CD1c-positive myeloid dendritic cell (primary cell): ENCODE data around the gene FGFR2.

Experiments used
- DNase-seq: peaks from one replicate; pipeline ENCODE4 v3.0.0-alpha.2; 2016; ENCODE audit errors: extremely low spot score

The FGFR2 gene

GRCh38 chr10:121598263-121599249, at the start of gene FGFR2:
Gene FGFR2 (minus strand): TSS chr10:121598444. CDS start chr10:121593817, 4,627 bp downstream.
- DNase-seq: no peak

DNA sequence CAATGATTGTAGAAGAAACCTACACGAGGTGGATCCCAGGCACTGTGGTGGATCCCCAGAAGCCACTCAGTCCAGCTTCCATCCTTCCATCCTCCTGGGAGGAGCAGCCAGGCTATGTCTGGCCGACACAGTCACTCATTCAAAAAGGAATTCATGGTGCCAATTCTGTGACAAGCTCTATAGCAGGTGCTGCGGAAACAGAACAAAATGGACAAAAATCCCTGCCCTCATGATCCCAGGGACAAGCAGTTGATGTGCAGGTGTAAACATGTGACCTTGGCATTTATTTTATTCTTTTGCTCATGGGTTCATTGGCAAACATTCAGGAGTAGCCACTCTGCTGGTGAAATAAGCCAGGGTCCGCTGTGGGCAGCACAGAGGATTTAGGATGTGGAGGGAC, 49.2 kb upstream of the FGFR2 start:
- DNase-seq: no peak

DNA sequence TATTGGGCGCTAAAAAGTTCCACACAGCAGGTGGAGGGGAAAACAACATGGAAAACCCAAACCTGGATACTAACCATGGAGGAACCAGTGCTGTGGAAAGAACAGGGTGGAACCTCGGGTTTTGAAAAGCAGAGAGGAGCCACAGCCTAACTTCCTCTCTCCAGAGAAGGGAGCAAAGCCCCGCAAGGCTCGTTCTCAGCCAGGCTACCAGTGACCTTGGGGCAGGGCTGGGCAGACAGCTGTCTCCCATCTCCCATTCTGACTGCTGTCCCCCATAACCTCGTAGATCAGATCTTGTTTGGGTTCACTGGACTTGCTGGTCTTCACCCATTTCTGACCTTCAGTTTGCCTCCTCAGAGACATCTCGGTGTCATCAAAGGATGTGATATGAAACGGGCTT, 47.5 kb upstream of the FGFR2 start:
- DNase-seq: no peak

- DNase-seq: no peak
These were observed 46.3 kb upstream of the FGFR2 start for GRCh38 chr10:121644501-121644900.

GRCh38 chr10:121640266-121640665, 42.0 kb upstream of the FGFR2 start:
- no peak for DNase-seq

DNA sequence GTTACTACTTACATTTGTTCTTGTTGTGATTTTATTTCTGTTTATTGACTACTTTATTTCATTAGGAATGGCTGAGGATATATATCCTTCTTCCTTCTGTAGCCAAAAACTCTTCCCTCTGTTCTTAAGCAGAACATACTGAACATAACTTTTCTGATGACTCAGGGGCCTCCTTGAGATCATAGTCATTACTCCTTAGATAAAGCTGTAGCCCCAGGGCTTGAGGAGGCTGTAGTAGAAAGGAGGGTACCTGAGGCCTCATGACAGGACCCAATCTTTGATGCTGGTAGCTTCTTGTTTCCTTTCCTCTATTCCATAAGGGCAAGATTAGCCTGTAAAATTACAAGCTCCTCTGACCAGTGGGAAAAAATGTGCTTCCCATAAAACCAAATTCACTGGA, 41.2 kb upstream of the FGFR2 start:
- DNase-seq: no peak

DNA sequence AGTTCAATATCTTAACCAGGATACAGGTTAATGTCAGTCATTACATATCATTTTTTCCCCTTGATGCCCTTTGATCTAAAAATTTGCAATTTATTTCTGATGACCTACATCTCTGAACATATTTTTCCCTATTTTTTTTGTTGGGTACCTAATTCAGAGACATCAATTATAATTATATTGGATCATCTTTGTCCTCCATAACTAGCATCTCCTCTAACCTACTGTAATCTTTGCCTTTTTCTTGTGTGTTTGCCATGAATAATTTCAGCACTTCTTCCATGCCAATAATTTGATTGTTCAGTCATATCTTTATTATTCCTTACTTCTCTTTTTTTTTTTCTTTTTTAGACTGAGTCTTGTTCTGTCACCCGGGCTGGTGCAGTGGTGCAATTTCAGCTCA, 39.2 kb upstream of the FGFR2 start:
- DNase-seq: no peak

DNA sequence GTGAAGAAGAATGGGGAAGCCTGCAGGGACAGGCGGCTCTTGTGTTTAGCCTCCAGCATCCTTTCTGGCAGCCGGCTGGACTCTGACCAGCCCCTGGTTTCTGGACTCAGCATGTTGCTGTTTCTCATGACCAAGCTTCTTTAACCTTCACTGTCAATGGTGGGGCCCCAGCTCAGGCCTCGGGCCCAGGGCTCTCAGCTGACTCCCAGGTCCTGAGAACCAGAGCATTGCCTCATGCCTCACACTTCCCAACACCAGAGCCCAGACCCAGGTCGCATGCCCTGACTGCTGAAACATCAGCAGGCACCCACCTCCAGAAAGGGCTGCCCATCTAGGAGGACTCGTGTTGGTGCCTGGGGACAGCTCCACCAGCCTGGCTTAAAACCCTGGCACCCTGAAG, 34.8 kb upstream of the FGFR2 start:
- no peak for DNase-seq

GRCh38 chr10:121631365-121632029, 33.3 kb upstream of the FGFR2 start:
- no peak for DNase-seq

GRCh38 chr10:121628859-121629258, 30.6 kb upstream of the FGFR2 start:
- DNase-seq: no peak

DNA sequence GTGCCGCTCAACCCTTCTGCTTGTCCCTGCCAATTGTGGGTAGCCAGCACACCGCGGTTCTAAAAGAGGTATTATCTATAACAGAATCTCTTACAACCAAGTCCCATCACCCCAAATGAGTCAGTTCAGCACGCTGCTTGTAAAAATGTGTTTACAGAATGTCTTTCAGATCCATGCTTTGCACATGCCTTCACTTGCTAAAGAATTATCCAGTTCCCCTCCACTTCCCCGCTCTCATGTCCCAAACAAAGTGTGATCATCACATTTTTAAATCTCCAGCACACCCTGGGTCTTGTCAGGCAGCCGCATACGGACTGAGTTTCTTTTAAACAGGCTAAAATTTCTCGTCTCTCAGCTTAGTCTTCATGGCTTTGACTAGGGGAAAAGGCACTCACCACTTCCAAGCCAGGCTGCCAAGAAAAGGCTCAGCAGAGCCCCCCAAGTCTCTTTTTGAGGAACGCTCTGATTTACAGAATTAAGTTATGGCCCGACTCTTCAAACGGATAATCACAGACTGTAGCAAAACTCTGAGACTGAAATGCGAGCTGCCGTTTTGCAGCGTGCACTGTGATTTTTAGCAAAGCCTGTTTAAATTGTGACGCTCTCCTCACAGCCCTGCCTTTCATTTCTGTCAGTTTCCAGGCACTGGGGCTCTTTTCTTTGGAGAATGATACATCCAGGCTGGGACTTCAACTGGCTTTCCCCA, 29.8 kb upstream of the FGFR2 start:
- DNase-seq: no peak

GRCh38 chr10:121624836-121625486, 26.7 kb upstream of the FGFR2 start:
- no peak for DNase-seq

DNA sequence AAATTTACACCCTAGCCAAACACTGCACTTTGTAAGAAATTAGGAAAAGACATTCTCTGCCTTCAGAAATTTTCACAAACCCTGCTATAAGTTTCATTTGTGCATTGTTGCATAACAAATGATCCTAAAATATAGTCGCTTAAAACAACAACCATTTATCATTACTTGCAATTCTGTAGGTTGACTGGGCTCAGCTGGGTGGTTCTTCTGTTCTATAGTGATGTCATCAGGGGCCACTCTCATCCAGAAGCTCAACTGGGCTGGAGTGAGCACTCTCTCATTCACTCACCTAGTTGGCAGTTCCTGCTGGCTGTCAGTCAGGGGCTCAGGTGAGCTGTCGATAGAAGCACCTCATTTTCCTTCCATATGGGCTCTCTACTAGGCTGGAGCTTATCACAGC, 20.7 kb upstream of the FGFR2 start:
- no peak for DNase-seq

DNA sequence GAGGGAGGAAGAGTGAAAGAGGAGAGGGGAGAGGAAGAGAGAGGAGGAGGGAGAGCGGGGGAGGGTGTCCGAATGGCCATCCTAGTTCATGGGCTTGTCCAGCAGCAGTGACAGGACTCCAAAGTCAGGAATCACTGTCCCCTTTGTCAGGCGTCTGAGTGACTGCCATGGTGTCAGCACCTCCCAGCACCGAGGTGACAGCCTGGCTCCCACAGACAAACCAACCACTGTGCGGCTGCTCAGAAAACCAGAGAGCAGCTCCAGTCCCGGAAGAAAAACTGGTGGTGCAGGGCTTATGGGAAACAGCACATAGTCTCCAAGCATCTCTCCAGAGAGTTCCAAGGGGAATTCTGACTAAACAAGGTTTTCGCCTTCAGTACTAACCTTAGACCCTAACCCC, 18.9 kb upstream of the FGFR2 start:
- DNase-seq: no peak

DNA sequence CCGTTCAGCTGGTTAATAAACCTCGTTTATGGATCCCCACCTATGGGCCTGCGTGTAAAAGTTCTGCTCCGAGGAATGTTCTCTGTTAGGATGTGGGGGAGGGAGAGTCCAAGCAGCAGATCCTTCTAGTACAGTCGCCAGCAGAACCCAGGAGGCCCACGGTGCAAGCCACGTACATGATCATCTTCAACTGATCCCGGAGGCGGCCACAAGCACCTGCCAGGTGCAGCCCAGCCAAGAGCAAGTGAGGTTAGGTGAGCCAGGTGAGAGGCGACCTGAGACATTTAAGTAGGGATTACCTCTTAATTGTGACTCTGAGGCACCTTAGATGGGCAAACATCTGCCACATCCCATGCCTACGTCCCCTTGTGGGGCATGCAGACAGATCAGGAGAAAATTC, 18.0 kb upstream of the FGFR2 start:
- DNase-seq: no peak

GRCh38 chr10:121615836-121616235, 17.6 kb upstream of the FGFR2 start:
- no peak for DNase-seq

DNA sequence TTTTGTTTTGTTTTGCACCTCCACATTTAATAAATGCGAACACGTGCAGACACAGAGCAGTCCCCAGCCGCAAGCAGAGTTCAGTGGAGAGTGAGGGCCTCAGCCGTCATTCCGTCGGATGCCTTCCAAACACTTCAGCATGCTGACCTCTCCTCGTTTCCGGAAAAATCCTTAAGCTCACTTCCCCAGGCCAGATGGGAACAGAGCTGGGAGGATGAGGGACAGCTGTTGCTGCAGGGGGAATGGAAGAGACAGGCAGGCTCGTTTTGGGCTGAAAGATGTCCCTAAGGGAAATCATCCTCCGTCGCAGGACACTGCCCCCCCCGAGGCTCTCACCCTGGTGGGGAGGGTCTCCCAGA, 17.2 kb upstream of the FGFR2 start:
- no peak for DNase-seq

DNA sequence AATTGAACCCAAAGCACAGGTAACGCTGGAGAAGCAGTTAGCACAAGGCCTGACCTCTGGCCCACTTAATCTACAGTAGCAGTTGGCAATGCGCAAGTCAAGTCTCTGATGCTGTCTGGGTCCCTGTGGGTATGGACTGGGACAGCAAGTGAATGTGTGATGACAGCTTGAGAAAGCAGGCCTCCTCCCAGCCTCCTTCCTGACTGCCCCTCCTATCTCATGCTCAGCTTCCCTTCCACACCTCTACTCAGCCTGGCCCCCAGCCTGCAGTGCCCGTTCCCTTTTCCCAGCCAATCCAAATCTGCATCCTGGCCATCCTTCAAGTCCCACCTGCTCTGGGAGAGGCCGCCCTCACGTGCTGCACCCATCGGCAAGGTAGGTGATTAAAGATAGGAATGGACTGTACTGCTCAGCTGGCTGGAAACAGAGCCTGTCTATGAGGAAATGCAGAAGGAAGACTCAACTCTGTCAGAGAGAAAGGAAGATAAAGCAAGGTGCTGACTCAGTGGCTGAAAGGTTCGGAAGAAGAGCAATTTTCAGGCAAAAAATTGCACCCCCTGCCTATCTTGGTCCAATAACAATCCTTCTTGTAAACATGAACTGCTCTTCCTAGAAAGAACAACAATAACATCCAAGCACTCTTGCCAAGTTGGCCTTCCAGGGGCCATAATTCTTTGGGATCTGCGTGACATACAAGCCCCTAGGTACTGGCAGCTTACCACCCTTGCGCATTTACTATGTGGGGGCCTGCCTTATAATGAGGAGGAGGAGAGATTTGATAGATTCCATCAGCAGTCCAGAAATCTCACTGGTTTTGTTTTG, 16.6 kb upstream of the FGFR2 start:
- DNase-seq: no peak

DNA sequence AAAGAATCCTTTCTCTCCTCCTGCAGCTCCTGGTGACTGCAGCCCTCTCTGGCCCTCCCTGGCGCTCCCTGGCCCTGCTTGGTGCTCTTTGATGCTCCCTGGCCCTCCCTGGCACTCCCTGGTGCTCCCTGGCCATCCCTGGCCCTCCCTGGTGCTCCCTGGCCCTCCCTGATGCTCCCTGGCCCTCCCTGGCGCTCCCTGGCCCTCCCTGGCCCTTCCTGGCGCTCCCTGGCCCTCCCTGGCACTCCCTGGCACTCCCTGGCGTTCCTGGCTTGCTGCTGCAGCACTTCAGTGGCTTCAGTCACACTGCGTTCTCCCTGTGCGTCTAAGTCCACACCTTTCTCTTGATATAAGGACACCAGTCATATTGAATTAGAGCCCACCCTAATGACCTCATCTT, 15.2 kb upstream of the FGFR2 start:
- no peak for DNase-seq

DNA sequence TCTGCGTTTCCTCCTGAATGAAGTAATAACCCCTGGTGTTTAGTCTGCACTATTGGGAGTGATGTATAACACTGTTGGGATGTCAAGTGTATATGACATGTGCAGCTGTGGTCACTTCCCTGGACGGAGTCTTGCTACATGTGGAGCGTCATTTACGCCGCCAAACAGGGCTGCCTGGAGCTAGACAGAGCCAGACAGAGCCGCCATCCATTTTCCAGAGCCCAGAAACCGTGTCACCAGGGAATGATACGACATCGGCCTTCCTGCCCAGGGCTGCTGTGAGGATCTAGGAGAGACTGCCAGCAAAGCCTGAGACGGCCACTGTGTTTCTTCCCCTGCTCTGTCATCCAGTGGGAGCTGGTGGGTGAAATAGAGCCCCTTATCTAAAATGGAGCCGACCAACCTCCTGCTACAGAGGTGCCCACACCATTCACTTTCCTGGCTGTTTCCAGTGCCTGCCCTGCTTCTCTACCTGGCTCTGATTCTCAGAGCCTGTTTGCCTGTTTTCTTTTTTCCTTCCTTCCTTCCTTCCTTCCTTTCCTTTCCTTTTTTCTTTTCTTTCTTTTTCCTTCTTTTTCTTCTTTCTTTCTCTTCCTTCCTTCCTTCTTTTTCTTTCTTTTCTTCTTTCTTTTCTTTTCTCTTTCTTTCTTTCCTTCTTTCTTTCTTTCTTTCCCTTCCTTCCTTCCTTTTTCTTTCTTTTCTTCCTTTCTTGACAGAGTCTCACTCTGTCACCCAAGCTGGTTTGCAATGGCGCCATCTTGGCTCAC, 13.3 kb upstream of the FGFR2 start:
- no peak for DNase-seq
